GM18873 (cell line): ENCODE data around the gene KRT36.

Experiments used
- ATAC-seq: cut with Tn5 transposase; IDR thresholded peaks from one replicate; pipeline ENCODE4 v1.9.1; 2021; ENCODE audit warnings: mild to moderate bottlenecking, moderate library complexity, moderate number of reproducible peaks; ENCODE audit not compliant: unreplicated experiment, low FRiP score

The KRT36 gene

GRCh38 chr17:41480581-41480980 lies 9.1 kb downstream of the KRT36 start:
- no peak for ATAC-seq

GRCh38 chr17:41480136-41480535 lies 9.6 kb downstream of the KRT36 start:
- ATAC-seq = no peak

DNA sequence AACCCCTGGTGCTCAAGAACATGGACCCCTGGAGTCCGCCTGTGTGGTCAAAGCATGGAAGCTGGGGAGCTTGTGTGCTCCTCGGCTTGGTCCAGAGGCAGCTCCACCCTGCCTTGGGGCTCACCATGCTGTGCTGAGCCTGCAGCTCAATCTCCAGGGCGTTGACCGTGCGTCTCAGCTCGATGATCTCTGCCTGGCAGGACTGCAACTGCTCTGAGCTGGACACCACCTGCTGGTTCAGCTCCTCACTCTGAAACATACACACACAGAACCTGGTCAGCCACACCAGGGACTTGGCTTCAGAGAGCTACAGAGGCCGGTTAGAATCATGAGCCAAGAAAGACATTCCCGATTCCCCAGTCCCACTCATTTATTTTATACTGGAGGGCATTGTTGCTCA lies 11.5 kb downstream of the KRT36 start:
- no peak for ATAC-seq

GRCh38 chr17:41476866-41477815 lies 12.6 kb downstream of the KRT36 start:
- ATAC-seq = no peak

GRCh38 chr17:41475421-41475820 lies 14.3 kb downstream of the KRT36 start:
- ATAC-seq = no peak

DNA sequence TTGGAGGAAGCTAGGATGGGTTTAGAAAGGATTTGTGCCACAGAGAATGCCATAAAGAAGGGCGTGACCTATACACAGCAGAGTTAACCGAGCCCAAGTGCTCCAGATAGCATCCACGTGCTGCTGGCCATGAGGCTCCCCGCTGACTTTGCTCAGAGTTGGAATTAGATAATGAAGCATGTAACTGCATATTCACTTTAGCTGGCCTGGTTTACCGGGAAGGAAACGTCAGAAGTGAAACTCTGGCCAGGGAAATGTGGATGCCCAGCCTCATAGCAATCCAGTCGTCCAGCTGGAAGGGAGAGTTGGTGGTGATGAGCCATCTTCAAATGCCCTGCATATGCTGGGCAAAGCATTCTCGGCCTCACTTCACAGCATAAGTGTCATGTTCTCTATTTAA lies 14.8 kb downstream of the KRT36 start:
- no peak for ATAC-seq

DNA sequence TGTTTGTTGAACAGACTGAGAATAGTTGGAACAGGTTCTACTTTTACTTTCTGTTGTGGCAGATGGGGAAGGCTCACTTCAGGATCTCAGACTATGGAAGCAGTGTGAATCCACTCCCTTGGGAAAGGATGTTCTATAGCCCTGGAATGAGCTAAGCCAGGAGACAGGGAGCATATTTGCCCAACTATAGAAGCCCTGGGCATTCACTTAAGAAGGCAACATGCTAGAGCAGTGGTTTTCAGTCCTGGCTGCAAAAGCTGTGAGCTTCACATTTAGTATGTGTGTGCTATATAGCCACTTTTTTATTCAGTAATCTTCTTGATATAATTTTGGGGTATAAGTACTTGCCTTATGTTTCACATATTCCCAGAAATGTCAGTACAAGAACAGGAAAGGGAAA lies 21.4 kb downstream of the KRT36 start:
- ATAC-seq = no peak

GRCh38 chr17:41467561-41467960 lies 22.1 kb downstream of the KRT36 start:
- no peak for ATAC-seq

GRCh38 chr17:41466988-41467387 lies 22.7 kb downstream of the KRT36 start, which contains the start of gene KRT32:
KRT32 (minus strand) TSS chr17:41467386; CDS start chr17:41467325, 61 bp downstream.
- no peak for ATAC-seq

GRCh38 chr17:41464682-41465081 lies 25.0 kb downstream of the KRT36 start:
- ATAC-seq = no peak

GRCh38 chr17:41464173-41464572 lies 25.5 kb downstream of the KRT36 start:
- no peak for ATAC-seq

GRCh38 chr17:41463746-41464145 lies 26.0 kb downstream of the KRT36 start:
- no peak for ATAC-seq

GRCh38 chr17:41462705-41463104 lies 27.0 kb downstream of the KRT36 start:
- no peak for ATAC-seq

GRCh38 chr17:41457676-41458075 lies 32.0 kb downstream of the KRT36 start:
- ATAC-seq = no peak

GRCh38 chr17:41456204-41456603 lies 33.5 kb downstream of the KRT36 start:
- no peak for ATAC-seq

- no peak for ATAC-seq
Measured at GRCh38 chr17:41455236-41455635, 34.5 kb downstream of the KRT36 start.

DNA sequence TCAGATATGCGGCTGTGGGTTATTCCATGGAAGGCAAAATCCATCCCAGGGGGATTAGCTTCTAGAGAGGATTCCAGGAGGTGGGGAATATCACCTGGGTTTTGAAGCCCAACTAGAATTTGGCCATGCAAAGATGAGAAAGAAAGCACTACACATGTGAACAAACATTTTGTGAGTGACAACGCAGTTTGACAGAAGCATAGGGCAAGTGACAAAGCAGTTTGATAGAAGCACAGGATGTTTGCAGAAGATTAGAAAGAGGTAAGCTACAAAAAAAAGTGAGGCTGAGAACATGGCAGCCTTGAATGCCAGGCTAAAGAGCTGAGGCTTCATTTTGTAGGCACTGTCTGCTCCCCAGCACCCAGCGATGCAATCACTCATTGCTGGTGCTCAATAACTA lies 36.6 kb downstream of the KRT36 start:
- ATAC-seq = no peak

DNA sequence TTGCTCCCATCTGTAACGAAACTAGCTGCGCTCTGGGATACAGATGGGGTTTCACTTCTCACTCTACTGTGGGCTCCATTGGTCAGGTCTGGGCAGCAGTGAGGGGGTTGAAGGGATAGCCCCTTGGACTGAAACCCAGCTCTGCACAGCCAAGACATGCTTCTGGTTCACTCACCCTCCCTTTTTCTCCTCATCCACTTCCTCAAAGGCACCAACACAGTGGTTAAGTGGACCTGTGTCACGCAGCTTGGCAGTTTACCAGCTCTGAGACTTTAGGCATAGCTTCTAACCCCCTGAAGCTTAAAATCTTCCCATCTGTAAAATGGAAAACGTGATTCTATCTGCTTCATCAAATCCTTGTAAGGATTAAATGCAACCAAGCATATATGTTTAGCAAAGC lies 37.4 kb downstream of the KRT36 start:
- no peak for ATAC-seq

GRCh38 chr17:41451154-41451728 lies 38.5 kb downstream of the KRT36 start:
- no peak for ATAC-seq

- ATAC-seq = no peak
Measured at GRCh38 chr17:41449008-41449407, 40.7 kb downstream of the KRT36 start.

DNA sequence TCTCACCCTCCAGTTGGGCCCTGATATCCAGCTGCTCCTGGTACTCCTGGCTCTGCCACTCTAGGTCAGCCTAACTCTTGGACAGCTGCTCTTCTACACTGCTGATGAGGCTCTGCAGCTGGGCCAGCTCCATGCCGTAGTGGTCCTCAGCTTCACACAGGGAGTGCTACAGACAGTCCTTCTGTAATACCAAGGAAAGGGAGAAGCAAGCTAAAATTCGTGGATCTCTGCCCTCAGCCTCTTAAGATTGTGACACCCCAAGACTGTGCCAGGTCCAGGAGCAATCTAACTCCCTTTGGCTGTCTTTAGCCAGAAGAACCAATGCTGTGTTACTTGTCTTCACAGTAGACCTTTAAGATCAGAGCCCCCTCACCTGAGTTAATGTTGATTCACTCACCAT lies 41.2 kb downstream of the KRT36 start:
- ATAC-seq = no peak

GRCh38 chr17:41446806-41447205 lies 42.9 kb downstream of the KRT36 start:
- no peak for ATAC-seq
